Testis (tissue), 3 donors: Measurements from ENCODE around the gene PRM2. TPM values are rescaled to one million over a fixed set of nuclear protein-coding genes. Genes with fewer than 3 reads are reported as not detected.
A peak's percentile ranks its signal among the peaks of the same experiment; 100 is the strongest.

Experiments used
- DNase-seq: peaks from one replicate; pipeline ENCODE4 v3.0.0-alpha.2; 2019
- H3K27ac ChIP-seq, 2 donors: fragments of 200-600 bp; sonication (generic); one replicate each; pipeline ENCODE4 v1.5.1; 2019
- H3K27me3 ChIP-seq: fragments of 200-600 bp; sonication (generic); one replicate; pipeline ENCODE4 v1.5.1; 2019
- H3K36me3 ChIP-seq: fragments of 200-600 bp; sonication (generic); one replicate; pipeline ENCODE4 v1.5.1; 2017; ENCODE audit warnings: low read depth; ENCODE audit errors: missing control alignments
- H3K4me1 ChIP-seq: fragments of 200-600 bp; sonication (generic); one replicate; pipeline ENCODE4 v1.5.1; 2019
- H3K4me3 ChIP-seq, 2 donors: fragments of 200-600 bp; sonication (generic); one replicate each; pipeline ENCODE4 v1.5.1; 2017 to 2019
- H3K9me3 ChIP-seq: fragments of 200-600 bp; sonication (generic); one replicate; pipeline ENCODE4 v1.5.1; 2017
- POLR2A ChIP-seq: fragments of 450-650 bp; IDR thresholded peaks from one replicate; pipeline ENCODE4 v1.6.1; 2017; ENCODE audit warnings: antibody characterized with exemption, mild to moderate bottlenecking, moderate library complexity
- WGBS, 2 donors: methylation state at CpG; one replicate each; pipeline ENCODE4 v1.1.5; 2018; 5-methylcytosine and 5-hydroxymethylcytosine counted together
- intact Hi-C: fragments of 100-400 bp; cut with DNase I; formaldehyde crosslinking; loops from one replicate; pipeline ENCODE4 v1.15.1; 2023; ENCODE audit warnings: low total_unique reads
- polyA plus RNA-seq: library from polyadenylated mRNA; stranded (reverse); fragments of 350-450 nt; fragmentation: Illumina TruSeq; extraction: RNeasy Lipid Tissue Mini Kit (QIAGEN cat#74804); gene quantifications from one replicate; pipeline ENCODE4 v1.2.3, GENCODE V29; 2014; ENCODE audit warnings: low read depth, low replicate concordance; ENCODE audit not compliant: insufficient read depth
- total RNA-seq, 2 donors: library from RNA; depleted of rRNA; stranded (reverse); fragments of >200 nt; gene quantifications; one replicate each; pipeline ENCODE4 v1.2.3, GENCODE V29; 2016
- TF ChIP-seq, protein P1 (sequence below), 3 experiments: fragments of 450-650 bp in 2 of 3; fragments of 200-600 bp in 1 of 3; sonication (generic) in 1 of 3; IDR thresholded peaks; one replicate each; pipeline ENCODE4 v1.5.1; 2016 to 2019; ENCODE audit warnings: antibody characterized with exemption in 3 of 3, mild to moderate bottlenecking in 2 of 3, moderate library complexity in 1 of 3

Gene PRM2
- total and polyA plus RNA-seq, 3 donors from 2014 or later = 3,179 to 16,461 (median 12,441) TPM

DNA sequence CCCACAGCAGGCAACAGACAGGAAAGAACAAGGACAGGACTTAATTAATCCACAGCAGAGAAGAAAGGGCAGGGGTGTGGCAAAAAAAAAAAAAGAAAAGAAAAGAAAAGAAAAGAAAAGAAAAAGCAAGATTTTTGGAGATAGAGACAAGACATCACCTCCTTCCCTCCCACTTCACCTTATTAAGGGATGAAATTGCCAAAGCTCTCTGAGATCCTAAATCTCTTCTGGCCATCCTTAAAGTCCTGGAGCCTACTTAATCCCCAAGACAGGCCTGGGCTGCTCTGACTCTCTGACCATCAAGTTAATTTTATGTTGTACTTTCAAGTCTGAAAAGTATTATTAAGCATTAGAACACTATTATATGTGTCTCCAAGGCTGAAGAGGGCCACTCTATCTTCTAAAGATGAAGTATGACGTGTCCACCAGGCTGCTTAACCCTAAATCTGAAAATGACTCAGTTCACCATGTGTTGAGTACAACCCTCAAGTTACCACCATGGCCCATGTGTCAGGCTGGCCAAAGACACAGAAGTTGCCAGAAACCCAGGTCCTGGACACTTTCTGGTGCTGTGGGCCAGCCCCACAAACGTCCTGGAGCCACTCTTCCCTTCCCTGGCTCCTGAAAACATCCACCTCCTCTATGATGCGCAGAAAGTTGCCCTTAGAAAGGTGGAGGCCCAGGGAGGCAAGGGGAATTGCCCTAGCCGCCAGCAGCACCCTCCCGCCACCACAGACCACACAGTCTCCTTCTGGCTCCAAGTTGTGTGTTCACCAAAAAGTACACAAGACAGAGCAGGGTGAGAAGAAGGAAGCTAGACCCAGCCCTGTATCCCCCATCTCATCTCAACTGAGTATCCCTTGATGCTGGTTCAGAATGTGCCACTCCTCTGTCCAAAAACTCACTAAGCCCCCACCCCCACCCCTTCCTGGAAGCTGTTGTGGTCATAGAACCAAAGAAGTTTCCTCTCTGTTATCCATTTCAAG lies 23.0 kb downstream of the PRM2 start:
- 63 to 70% methylated on average over 5 of the region's 5 CpGs for WGBS, 2 donors
- Histone ChIP-seq H3K4me3 (peak overlapping the region; percentile 70 to 77), H3K4me1 (peaks cover 9% of the 10 kb centered on the region)

DNA sequence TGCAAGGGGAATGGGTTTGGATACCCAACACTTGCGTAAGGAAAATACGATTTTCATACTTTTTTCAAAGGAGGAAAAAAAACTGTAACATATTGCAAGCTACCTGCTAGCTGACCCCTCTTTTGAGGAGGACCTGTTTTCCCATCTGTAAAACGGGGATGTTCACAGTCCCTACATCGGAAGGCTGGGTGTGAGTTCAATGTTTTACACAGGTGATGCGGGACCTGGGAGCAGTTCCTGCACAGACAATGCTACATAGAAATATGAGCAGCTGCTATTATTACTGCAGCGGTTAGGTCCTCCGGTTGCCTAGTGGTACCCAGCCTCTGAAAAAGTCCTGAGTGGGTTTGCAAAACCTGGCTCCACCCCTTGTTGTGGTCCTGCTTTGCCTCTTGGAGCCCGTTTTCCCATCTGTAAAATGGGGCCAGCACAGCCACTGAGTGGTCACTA lies 23.8 kb downstream of the PRM2 start:
- no peak for TF ChIP-seq POLR2A
- TF ChIP-seq, protein P1, sequence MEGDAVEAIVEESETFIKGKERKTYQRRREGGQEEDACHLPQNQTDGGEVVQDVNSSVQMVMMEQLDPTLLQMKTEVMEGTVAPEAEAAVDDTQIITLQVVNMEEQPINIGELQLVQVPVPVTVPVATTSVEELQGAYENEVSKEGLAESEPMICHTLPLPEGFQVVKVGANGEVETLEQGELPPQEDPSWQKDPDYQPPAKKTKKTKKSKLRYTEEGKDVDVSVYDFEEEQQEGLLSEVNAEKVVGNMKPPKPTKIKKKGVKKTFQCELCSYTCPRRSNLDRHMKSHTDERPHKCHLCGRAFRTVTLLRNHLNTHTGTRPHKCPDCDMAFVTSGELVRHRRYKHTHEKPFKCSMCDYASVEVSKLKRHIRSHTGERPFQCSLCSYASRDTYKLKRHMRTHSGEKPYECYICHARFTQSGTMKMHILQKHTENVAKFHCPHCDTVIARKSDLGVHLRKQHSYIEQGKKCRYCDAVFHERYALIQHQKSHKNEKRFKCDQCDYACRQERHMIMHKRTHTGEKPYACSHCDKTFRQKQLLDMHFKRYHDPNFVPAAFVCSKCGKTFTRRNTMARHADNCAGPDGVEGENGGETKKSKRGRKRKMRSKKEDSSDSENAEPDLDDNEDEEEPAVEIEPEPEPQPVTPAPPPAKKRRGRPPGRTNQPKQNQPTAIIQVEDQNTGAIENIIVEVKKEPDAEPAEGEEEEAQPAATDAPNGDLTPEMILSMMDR (IDR thresholded peaks at IDR 0.05) = no peak
- intact Hi-C loops = no loop called here
- no peak overlapping the region for H3K4me3 ChIP-seq

More for the DNA sequence above, 23.0 kb downstream of the PRM2 start:
- Histone ChIP-seq H3K36me3 (no peaks in the 10 kb centered on the region), H3K27ac (peak overlapping the region; percentile 19 to 97), H3K27me3 (no peaks in the 10 kb centered on the region), H3K9me3 (no peaks in the 10 kb centered on the region)
- no peak for DNase-seq
- TF ChIP-seq, protein P1 (IDR thresholded peaks at IDR 0.05) = no peak
- TF ChIP-seq POLR2A = no peak
- intact Hi-C loops = no loop called here

DNA sequence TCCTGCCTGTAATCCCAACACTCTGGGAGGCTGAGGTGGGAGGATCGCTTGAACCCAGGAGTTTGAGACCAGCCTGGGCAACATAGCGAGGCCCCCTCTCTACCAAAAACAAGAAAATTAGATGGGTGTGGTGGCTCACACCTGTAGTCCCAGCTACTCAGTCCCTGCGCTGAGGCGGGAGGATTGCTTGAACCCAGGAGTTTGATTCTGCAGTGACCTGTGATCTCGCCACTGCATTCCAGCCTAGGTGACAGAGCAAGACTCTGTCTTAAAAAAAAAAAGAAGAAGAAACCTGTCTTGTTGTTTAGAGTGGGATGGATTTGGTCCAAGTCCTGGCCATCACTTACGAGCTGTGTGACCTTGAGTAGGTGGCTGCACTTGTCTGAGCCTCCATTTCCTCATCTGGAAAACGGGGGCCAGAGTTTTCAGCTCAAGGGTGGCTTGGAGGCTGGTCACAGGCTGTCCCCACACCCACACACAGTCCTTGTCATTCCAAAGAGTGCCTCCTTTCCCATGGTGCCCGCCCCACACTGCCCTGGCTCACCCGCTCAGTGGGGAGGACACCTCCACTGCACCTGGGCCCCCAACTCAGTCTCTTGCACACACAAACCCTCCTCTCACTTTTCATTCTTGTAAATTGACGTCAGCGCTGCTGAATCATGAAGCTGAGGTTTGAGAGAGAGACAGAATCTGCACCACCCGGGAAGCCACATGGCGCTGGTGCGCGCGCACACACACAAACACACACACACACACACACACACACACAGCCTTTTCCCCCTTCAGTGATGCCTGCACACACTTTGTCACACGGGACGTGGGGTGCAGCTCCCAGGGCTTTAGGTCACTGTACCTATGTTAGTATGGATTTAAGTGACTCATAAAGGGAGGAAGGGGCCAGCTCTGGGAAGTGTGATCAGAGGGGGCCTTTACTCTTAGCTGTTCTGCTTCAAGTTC lies 24.5 kb downstream of the PRM2 start:
- H3K4me3 ChIP-seq = no peak overlapping the region
- 77 to 84% methylated on average over 18 of the region's 18 CpGs for WGBS, 2 donors
- intact Hi-C loops = no loop called here

More for the DNA sequence above, 23.8 kb downstream of the PRM2 start:
- Histone ChIP-seq H3K27ac (no peak overlapping the region), H3K36me3 (no peaks in the 10 kb centered on the region), H3K27me3 (no peaks in the 10 kb centered on the region), H3K9me3 (no peaks in the 10 kb centered on the region), H3K4me1 (peaks cover 9% of the 10 kb centered on the region)
- DNase-seq = no peak
- WGBS, 2 donors = 90% methylated on average over 8 of the region's 8 CpGs

DNA sequence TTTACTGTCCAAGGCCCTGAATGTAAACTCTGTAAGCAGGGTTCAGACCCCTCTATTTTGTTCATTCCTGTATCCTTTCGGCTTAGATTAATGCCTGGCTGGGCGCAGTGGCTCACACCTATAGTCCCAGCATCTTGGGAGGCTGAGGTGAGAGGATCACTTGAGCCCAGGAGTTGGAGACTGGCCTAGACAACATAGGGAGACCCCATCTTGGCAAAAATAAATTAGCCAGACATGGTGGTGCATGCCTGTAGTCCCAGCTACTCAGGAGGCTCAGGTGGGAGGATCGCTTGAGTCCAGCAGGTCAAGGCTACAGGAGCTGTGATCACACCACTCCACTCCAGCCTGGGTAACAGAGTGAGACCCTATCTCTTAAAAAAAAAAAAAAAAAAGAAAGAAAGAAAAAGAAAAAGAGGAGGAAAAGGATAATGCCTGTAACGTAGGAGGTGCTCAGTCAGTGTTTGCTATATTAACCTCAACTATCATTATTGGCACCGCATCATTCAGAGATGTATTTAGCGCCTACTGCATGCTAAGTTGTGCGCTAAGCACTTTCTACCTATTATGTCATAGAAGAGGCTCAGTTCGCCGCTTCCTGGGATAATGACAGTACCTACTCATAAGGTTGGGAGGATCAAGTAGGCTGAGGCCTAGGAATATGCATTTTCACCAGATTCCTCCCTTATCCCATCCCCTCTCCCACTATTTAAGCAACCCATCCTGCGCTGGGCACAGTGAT lies 25.3 kb downstream of the PRM2 start:
- H3K4me3 ChIP-seq = no peak overlapping the region
- intact Hi-C loops = no loop called here
- H3K27ac ChIP-seq = no peak overlapping the region
- DNase-seq = no peak
- H3K27me3 ChIP-seq = no peaks in the 10 kb centered on the region
- H3K36me3 ChIP-seq = no peaks in the 10 kb centered on the region
- 85 to 90% methylated on average over 10 of the region's 10 CpGs for whole genome bisulfite sequencing, 2 donors
- H3K4me1 ChIP-seq = peaks cover 2% of the 10 kb centered on the region
- TF ChIP-seq, protein P1 (IDR thresholded peaks at IDR 0.05) = no peak
- TF ChIP-seq POLR2A = no peak
- no peaks in the 10 kb centered on the region for H3K9me3 ChIP-seq

More for the DNA sequence above, 24.5 kb downstream of the PRM2 start:
- DNase-seq = no peak
- no peaks in the 10 kb centered on the region for H3K36me3 ChIP-seq
- no peak overlapping the region for H3K27ac ChIP-seq
- no peak for TF ChIP-seq POLR2A
- TF ChIP-seq, protein P1 (IDR thresholded peaks at IDR 0.05) = no peak
- H3K27me3 ChIP-seq = no peaks in the 10 kb centered on the region
- H3K9me3 ChIP-seq = no peaks in the 10 kb centered on the region
- peaks cover 2% of the 10 kb centered on the region for H3K4me1 ChIP-seq
